ENCODE measurements around the gene HACL1. TPM values are rescaled to one million over a fixed set of nuclear protein-coding genes. Genes with fewer than 3 reads are reported as not detected.
A peak's percentile ranks its signal among the peaks of the same experiment; 100 is the strongest.

HACL1 gene
- total RNA-seq, 4 donors from 2014 or later = 19.3 to 27.0 (median 22.0) TPM

GRCh38 chr3:15512166-15512565 lies 89.2 kb downstream of the HACL1 start:
- Histone ChIP-seq H3K27me3 (no peaks in the 10 kb centered on the region), H3K4me1 (peaks cover 14 to 23% (median 15%) of the 10 kb centered on the region in 4 donors), H3K27ac (replicated peaks in 1 of 4) (peak overlapping the region in 2 of 4 donors; percentile 13 to 56), H3K4me3 (no peak overlapping the region), H3K9me3 (no peaks in the 10 kb centered on the region), H3K36me3 (no peaks in the 10 kb centered on the region)
- WGBS = 17% methylated on average over 10 of the region's 10 CpGs
- no peak for DNase-seq (ENCODE audit: extremely low spot score)
- TF ChIP-seq, protein P1, sequence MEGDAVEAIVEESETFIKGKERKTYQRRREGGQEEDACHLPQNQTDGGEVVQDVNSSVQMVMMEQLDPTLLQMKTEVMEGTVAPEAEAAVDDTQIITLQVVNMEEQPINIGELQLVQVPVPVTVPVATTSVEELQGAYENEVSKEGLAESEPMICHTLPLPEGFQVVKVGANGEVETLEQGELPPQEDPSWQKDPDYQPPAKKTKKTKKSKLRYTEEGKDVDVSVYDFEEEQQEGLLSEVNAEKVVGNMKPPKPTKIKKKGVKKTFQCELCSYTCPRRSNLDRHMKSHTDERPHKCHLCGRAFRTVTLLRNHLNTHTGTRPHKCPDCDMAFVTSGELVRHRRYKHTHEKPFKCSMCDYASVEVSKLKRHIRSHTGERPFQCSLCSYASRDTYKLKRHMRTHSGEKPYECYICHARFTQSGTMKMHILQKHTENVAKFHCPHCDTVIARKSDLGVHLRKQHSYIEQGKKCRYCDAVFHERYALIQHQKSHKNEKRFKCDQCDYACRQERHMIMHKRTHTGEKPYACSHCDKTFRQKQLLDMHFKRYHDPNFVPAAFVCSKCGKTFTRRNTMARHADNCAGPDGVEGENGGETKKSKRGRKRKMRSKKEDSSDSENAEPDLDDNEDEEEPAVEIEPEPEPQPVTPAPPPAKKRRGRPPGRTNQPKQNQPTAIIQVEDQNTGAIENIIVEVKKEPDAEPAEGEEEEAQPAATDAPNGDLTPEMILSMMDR (IDR thresholded peaks at IDR 0.05) = no peak
- peak; percentile 40 to 77 for TF ChIP-seq POLR2AphosphoS5 (IDR thresholded peaks at IDR 0.05)
- intact Hi-C loops (cut with DNase I) = no loop called here

DNA sequence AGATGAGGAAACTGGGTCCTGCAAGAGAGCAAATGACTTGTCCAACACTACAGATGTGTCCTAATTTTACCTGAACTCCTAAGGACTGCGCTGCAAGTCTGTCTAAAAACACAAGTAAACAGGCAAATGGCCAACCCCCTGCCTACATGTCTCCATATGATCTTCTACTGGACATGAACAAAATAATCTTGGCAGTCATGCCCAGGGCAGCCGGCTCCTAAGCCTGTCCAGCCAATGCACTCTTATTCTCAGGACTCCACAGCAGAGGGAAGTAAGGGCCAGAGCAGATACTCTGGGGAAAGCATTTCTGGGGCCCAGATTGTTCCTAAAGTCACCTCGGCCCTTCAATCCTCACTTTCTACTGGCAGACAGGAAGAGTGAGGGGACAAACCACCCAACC lies 90.2 kb downstream of the HACL1 start:
- Histone ChIP-seq H3K9me3 (no peaks in the 10 kb centered on the region), H3K4me1 (peaks cover 14 to 23% (median 15%) of the 10 kb centered on the region in 4 donors), H3K4me3 (no peak overlapping the region), H3K27me3 (no peaks in the 10 kb centered on the region), H3K36me3 (no peaks in the 10 kb centered on the region), H3K27ac (replicated peaks in 1 of 4) (no peak overlapping the region)
- no peak for DNase-seq (ENCODE audit: extremely low spot score)
- TF ChIP-seq, protein P1 (IDR thresholded peaks at IDR 0.05) = no peak
- TF ChIP-seq POLR2A (IDR thresholded peaks at IDR 0.05; ENCODE audit: low read depth) = no peak
- no peak for TF ChIP-seq EP300 (IDR thresholded peaks at IDR 0.05)
- no peak for TF ChIP-seq POLR2AphosphoS5 (IDR thresholded peaks at IDR 0.05)
- intact Hi-C loops (cut with DNase I) = no loop called here
- 90% methylated on average over 3 of the region's 3 CpGs for WGBS

Other genes with a start within 250 kb of the HACL1 start
- gene METTL6, start 174.0 kb downstream of the HACL1 start, total RNA-seq = 10 to 100 TPM; 10.9 to 18.7 (median 11.8) TPM
- gene EAF1, start 174.0 kb downstream of the HACL1 start, total RNA-seq = 10 to 100 TPM; 12.0 to 21.7 (median 15.4) TPM
- gene COLQ, start 79.9 kb downstream of the HACL1 start, total RNA-seq = 1 to 10 TPM; 1.2 to 3.1 (median 1.8) TPM
- gene BTD, start 176 bp upstream of the HACL1 start, total RNA-seq = 10 to 100 TPM; 38.5 to 65.2 (median 41.6) TPM
- gene ANKRD28, start 196.4 kb upstream of the HACL1 start, total RNA-seq = 10 to 100 TPM; 21.2 to 34.8 (median 26.9) TPM